Endothelial cell (in vitro differentiated cells): Measurements from ENCODE around the gene PDE6D. TPM values are rescaled to one million over a fixed set of nuclear protein-coding genes. Genes with fewer than 3 reads are reported as not detected.
"Not testable (repeated sequence)": the region's sequence is repeated elsewhere in the genome, so short reads cannot be mapped to it uniquely, and the experiment has no call there.

Source experiments
- DNase-seq: peaks from one replicate; pipeline ENCODE4 v3.0.0; 2021; ENCODE audit warnings: low spot score
- H3K27ac Mint-ChIP-seq: one replicate; pipeline ENCODE4 v1.8.0; 2021; ENCODE audit warnings: mixed read lengths, inconsistent platforms; ENCODE audit not compliant: unreplicated experiment
- H3K27me3 Mint-ChIP-seq: one replicate; pipeline ENCODE4 v1.8.0; 2021; ENCODE audit warnings: mild to moderate bottlenecking, moderate library complexity, mixed read lengths, inconsistent platforms; ENCODE audit not compliant: unreplicated experiment
- H3K36me3 Mint-ChIP-seq: one replicate; pipeline ENCODE4 v1.8.0; 2021; ENCODE audit warnings: mild to moderate bottlenecking, low read depth, mixed read lengths, inconsistent platforms; ENCODE audit not compliant: unreplicated experiment
- H3K4me1 Mint-ChIP-seq: one replicate; pipeline ENCODE4 v1.8.0; 2021; ENCODE audit warnings: mild to moderate bottlenecking, mixed read lengths, inconsistent platforms; ENCODE audit not compliant: unreplicated experiment
- H3K4me3 Mint-ChIP-seq: one replicate; pipeline ENCODE4 v1.8.0; 2021; ENCODE audit warnings: mild to moderate bottlenecking, mixed read lengths, inconsistent platforms; ENCODE audit not compliant: unreplicated experiment
- H3K9me3 Mint-ChIP-seq: one replicate; pipeline ENCODE4 v1.8.0; 2021; ENCODE audit warnings: mixed read lengths, inconsistent platforms; ENCODE audit not compliant: unreplicated experiment
- CTCF ChIP-seq: fragments of 200-600 bp; sonication (generic); IDR thresholded peaks from one replicate; pipeline ENCODE4 v1.5.0; 2021; ENCODE audit warnings: antibody characterized with exemption; ENCODE audit not compliant: unreplicated experiment
- total RNA-seq: library from RNA; stranded (reverse); fragmentation: NEBNext Ultra II Directional; extraction: Animal tissue kit (Norgen Biotek cat#: 25700); gene quantifications from one replicate; pipeline ENCODE4 v1.2.1, GENCODE V29; 2021; ENCODE audit not compliant: unreplicated experiment

The PDE6D gene
- total RNA-seq, 1 donor from 2014 or later, result 29.3 TPM

DNA sequence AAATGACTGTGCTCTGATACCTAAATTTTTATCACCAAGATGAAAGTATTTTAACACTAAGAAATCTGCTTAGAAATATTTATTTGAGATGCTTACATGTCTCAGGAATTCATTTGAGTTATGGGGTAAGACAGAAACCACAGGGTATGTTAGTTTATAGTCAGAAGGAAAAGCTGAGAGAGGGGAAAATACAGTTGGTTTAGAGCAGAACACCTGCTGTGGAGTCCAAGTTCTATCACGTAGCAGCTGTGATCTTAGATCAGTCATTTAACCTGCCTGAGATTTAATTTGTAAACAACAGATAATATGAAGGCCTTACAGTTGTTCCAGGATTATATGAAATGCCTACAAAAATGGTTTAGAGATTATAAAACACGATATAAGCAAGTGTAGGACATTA lies 29.0 kb downstream of the PDE6D start:
- no peaks in the 10 kb centered on the region for H3K27me3 Mint-ChIP-seq
- no peaks in the 10 kb centered on the region for H3K36me3 Mint-ChIP-seq
- no peak overlapping the region for H3K27ac Mint-ChIP-seq
- no peaks in the 10 kb centered on the region for H3K4me1 Mint-ChIP-seq
- no peak overlapping the region for H3K4me3 Mint-ChIP-seq
- H3K9me3 Mint-ChIP-seq, result no peaks in the 10 kb centered on the region
- no peak for TF ChIP-seq CTCF
- no peak for DNase-seq

DNA sequence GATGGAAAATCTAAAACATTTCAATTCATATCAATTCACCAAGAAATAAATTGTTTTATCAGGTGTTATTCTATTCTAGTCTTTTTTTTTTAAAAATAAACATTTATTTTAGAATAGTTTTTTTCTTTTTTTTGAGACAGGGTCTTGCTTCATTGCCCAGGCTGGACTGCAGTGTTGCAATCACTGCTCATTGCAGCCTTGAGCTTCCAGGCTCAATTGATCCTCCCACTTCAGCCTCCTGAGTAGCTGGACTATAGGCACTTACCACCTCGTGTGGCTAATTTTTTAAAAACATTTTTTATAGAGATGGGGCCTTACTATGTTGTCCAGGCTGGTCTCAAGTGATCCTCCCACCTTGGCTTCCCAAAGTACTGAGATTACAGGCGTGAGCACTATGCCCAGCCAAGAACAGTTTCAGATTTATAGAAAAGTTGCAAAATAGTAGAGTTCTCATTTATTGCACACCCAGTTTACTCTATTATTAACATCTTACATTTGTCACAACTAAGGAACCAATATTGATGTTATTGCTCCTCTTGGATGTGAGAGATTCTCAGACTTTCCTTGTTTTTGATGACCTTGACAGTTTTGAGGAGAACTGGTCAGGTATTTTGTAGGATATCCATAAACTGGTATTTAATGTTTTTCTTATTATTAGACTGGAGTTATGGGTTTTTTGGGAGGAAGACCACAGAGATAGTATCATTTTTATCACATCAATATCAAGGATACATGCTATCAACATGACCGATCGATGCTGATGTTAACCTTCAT lies 29.9 kb downstream of the PDE6D start:
- H3K9me3 Mint-ChIP-seq, result no peaks in the 10 kb centered on the region
- H3K27me3 Mint-ChIP-seq, result no peaks in the 10 kb centered on the region
- H3K36me3 Mint-ChIP-seq, result no peaks in the 10 kb centered on the region
- no peak for DNase-seq
- H3K4me3 Mint-ChIP-seq, result no peak overlapping the region
- no peaks in the 10 kb centered on the region for H3K4me1 Mint-ChIP-seq
- no peak overlapping the region for H3K27ac Mint-ChIP-seq
- TF ChIP-seq CTCF, result no peak

- not testable (repeated sequence) for DNase-seq, H3K9me3 Mint-ChIP-seq, H3K4me1 Mint-ChIP-seq, H3K36me3 Mint-ChIP-seq, H3K4me3 Mint-ChIP-seq, H3K27me3 Mint-ChIP-seq, H3K27ac Mint-ChIP-seq
Measured at GRCh38 chr2:231749016-231749415, 32.1 kb downstream of the PDE6D start.

- H3K9me3 Mint-ChIP-seq, H3K27ac Mint-ChIP-seq, DNase-seq, H3K27me3 Mint-ChIP-seq, H3K4me1 Mint-ChIP-seq, H3K4me3 Mint-ChIP-seq, H3K36me3 Mint-ChIP-seq: not testable (repeated sequence)
Measured at GRCh38 chr2:231748153-231748896, 32.8 kb downstream of the PDE6D start.

DNA sequence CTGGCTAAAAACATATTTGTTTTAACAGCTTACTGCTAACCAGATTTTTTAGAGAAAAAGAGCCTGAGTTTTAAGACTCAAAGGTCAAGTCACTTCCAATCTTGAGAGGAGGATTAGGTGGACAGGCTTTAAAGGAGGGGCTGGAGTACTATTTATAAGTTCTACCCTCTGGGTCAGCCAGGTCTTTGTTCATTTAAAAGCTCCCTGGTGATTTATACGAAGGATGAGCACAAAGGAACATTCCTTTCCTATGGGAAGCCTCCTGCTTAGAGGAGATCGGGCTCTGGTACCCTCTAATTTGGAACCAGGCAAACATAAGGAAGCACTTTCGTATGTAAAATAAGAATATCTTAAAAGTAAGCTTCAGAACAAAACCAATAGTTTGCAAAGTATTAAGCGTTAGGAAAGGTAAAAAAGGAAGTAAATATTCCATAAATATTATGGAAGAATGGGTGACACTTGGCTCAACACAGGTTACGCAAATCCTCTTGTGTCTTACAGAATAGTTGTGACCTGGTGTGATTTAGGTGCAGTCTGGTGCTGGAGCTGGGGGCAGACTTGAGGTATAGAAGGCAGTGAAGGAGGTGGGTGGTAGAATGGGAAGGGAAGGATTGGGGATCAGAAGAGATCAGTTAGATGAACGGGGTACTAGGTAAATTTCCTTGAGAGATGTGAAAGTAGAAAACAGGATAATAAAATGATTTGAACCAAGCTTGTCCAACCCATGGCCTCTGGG lies 35.6 kb downstream of the PDE6D start:
- no peak overlapping the region for H3K4me3 Mint-ChIP-seq
- H3K36me3 Mint-ChIP-seq, result no peaks in the 10 kb centered on the region
- no peak for TF ChIP-seq CTCF
- H3K4me1 Mint-ChIP-seq, result no peaks in the 10 kb centered on the region
- H3K27me3 Mint-ChIP-seq, result peaks cover 2% of the 10 kb centered on the region
- H3K9me3 Mint-ChIP-seq, result no peaks in the 10 kb centered on the region
- no peak overlapping the region for H3K27ac Mint-ChIP-seq
- DNase-seq, result no peak
